Keratinocyte (primary cell): ENCODE data around the gene P2RX7.

Source experiments
- EZH2 ChIP-seq: IDR thresholded peaks from one replicate; pipeline ENCODE4 v1.6.1; 2012; ENCODE audit warnings: inconsistent platforms, mild to moderate bottlenecking, low read length, moderate library complexity
- TF ChIP-seq, protein P1 (sequence below), 3 experiments: IDR thresholded peaks in 1 of 3; conservative IDR thresholded peaks in 1 of 3; optimal IDR thresholded peaks in 1 of 3; 2 replicates in 2 of 3; 3 replicates in 1 of 3; pipeline versions ENCODE3 to v1.5.1; 2011; ENCODE audit warnings: low read length in 3 of 3, mild to moderate bottlenecking in 3 of 3, moderate library complexity in 2 of 3, control low read depth in 1 of 3, inconsistent platforms in 1 of 3; ENCODE audit not compliant: insufficient read depth in 2 of 3; ENCODE audit errors: extremely low read depth in 1 of 3

DNA sequence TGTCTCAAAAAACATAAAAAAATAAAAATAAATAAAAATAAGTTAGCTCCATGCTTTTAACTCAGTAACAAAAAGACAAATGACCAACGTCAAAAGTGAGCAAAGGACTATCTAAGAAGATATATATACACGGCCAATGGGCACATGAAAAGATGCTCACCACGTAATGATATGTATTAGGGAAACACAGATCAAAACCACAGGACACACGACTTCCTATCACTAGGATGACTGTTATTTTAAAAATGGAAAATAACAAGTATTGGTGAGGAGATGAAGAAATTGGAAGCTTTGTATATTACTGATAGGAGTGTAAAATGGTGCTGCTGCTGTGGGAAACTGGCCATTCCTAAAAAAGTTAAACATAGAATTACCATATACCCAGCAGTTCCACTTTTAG, 20.2 kb upstream of the P2RX7 start:
- TF ChIP-seq, protein P1, sequence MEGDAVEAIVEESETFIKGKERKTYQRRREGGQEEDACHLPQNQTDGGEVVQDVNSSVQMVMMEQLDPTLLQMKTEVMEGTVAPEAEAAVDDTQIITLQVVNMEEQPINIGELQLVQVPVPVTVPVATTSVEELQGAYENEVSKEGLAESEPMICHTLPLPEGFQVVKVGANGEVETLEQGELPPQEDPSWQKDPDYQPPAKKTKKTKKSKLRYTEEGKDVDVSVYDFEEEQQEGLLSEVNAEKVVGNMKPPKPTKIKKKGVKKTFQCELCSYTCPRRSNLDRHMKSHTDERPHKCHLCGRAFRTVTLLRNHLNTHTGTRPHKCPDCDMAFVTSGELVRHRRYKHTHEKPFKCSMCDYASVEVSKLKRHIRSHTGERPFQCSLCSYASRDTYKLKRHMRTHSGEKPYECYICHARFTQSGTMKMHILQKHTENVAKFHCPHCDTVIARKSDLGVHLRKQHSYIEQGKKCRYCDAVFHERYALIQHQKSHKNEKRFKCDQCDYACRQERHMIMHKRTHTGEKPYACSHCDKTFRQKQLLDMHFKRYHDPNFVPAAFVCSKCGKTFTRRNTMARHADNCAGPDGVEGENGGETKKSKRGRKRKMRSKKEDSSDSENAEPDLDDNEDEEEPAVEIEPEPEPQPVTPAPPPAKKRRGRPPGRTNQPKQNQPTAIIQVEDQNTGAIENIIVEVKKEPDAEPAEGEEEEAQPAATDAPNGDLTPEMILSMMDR (optimal IDR thresholded peaks at IDR 0.05 in 1 of 3, IDR thresholded peaks at IDR 0.05 in 1 of 3, conservative IDR thresholded peaks at IDR 0.05 in 1 of 3; ENCODE audit: extremely low read depth in 1 of 3, insufficient read depth in 2 of 3, low read length in 3 of 3), result no peak
- TF ChIP-seq EZH2, result no peak
